ENCODE results near the gene CLPTM1.

DNA sequence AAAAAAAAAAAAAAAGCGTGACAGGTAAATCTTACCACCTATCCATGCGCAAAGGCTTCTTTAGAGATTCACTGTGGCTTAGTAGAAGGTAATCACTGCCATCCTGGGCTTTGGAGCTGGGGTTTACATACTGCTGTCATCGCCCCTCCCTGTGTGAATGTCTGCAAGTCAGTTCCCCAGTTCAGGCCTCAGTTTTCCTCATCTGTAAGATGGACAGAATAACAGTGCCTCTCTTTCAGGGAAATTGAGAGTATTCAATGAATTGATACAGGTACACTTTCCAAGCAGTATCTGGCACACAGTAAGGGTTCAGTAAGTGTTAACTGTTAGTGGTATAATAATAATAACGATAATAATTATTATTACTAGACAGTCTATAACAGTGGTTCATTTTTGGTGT is 48.3 kb downstream of the CLPTM1 start:
- TF ChIP-seq, protein P1, sequence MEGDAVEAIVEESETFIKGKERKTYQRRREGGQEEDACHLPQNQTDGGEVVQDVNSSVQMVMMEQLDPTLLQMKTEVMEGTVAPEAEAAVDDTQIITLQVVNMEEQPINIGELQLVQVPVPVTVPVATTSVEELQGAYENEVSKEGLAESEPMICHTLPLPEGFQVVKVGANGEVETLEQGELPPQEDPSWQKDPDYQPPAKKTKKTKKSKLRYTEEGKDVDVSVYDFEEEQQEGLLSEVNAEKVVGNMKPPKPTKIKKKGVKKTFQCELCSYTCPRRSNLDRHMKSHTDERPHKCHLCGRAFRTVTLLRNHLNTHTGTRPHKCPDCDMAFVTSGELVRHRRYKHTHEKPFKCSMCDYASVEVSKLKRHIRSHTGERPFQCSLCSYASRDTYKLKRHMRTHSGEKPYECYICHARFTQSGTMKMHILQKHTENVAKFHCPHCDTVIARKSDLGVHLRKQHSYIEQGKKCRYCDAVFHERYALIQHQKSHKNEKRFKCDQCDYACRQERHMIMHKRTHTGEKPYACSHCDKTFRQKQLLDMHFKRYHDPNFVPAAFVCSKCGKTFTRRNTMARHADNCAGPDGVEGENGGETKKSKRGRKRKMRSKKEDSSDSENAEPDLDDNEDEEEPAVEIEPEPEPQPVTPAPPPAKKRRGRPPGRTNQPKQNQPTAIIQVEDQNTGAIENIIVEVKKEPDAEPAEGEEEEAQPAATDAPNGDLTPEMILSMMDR (IDR thresholded peaks at IDR 0.05): no peak
- TF ChIP-seq POLR2A (IDR thresholded peaks at IDR 0.05): no peak
